Stimulated activated CD4-positive, alpha-beta T cell treated with anti-CD3 and anti-CD28 coated beads, TNF-alpha, amount 100 ng/mL, for 1 hour (primary cell): Measurements from ENCODE around the gene P2RY4.
"Not testable (repeated sequence)": the region's sequence is repeated elsewhere in the genome, so short reads cannot be mapped to it uniquely, and the experiment has no call there.

ENCODE experiments used
- DNase-seq, 3 donors: peaks; one replicate each; pipeline ENCODE4 v3.0.0-alpha.2; 2020; ENCODE audit warnings: low read depth in 3 of 3, low spot score in 1 of 3

The P2RY4 gene

GRCh38 chrX:70244881-70245280 lies 15.1 kb downstream of the P2RY4 start:
- no peak for DNase-seq

- DNase-seq: not testable (repeated sequence)
Measured at GRCh38 chrX:70243601-70244000, 16.4 kb downstream of the P2RY4 start.

DNA sequence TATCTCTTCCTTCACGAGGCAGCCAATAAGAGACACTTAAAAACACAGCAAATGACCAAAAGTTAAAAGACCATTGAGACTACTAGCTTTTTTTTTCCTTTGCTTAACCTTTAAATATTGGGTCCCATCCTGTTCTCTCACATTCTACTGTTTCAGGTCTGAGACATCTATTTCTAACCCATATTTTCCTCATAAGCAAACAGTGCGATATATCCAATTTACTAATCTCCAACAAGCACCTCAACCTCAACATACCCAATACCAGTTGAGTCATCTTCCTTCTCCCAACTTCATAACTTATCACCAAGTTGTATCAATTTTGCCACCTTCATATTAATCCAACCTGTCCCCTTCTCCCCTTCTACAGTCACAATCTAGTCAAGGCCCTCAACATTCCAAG lies 18.5 kb downstream of the P2RY4 start:
- DNase-seq: no peak

GRCh38 chrX:70240751-70241150 lies 19.3 kb downstream of the P2RY4 start:
- DNase-seq: no peak

- DNase-seq: no peak
Measured at GRCh38 chrX:70234355-70234754, 25.6 kb downstream of the P2RY4 start, which contains the start of gene AWAT1. TSS of gene AWAT1 (plus strand) at chrX:70234655. CDS start at chrX:70234696, 41 bp downstream.

DNA sequence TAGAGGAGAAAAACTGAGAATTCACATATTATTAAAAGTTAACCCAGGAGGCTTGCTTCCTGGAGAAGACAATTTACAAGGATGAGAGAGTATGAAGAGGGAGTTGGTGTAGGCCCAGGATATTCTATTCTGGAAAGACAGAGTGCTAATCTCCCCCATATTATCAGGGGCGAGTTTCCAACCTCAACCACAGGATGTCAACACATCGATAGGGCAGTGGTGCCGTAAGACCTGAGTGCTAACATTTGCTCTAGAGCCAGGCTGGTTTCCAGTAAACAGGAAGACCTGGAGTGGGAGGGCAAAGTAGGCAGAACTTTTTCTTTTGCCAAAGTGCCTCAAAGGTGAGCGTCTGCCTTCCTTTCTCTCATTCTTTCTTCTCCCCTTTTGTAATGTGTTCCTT lies 28.3 kb downstream of the P2RY4 start:
- DNase-seq: no peak

DNA sequence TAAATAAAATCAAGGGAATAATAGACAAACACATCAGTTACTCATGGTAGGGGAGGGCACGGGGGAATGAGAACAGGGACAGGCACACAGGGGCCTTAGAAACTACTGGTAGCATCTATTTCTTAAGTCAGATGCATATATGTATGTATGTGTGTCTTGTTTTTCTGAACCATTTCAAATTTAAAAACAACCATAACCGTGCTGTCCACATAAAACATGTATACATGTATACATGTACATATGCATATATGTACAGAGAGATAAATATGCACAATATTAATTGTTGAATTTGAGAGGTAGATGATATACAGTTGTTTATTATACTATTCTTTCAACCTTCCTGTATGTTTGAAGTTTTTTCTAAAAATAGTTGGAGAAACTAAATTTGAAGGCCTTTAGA lies 33.3 kb downstream of the P2RY4 start:
- DNase-seq: no peak

DNA sequence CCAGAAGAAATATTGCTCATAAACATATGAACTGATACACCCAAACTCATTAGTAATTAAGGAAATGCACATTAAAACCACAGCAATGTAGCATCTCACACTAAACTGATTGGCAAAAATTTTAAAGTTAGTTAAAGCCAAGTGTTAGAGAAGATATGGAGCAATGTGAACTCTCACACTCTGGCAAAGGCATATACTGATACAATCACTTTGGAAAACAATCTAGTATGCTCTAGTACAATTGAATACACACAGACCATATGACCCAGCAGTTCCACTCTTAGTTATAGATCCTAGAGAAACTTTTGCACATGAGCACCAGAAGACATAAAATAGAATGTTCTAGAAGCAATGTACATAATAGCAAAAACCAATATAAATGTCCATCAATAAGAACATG lies 34.0 kb downstream of the P2RY4 start:
- no peak for DNase-seq

DNA sequence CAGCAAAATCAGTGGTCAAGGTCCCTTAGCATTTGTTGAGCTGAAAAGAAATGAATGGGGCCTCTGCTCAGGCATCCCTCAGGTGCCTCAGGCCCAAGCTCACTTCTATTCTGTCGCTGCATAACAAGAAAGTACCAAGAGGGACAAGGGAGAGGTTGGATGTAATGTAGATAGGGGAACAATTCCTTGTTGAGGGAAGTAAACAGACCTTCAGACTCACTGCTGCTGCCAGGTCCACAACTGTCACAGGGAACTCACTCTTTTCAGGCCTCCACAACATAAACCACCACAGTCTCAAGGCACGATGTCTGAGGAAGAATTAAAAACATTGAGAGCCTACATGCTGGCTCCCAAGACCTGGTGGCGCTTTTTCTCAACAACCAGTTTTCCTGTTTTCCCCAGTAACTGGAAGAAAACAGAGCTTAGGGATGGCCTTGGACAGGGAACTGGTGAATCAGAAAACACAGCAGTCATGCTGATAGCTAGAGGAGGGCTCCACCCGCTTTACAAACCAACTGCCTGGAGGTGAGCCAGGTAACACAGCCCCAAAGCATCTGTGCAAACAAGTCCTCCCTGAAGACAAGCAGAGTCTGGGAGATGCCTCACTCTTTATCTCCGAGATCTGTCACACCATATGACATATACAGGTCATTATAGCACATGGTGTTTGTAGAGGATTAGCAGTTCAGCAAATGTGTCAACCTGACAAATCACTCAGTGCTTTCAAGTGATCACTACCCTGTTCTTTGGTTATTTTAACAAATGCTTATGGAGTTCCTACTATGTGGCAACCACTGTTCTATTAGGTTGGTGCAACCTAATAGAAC lies 39.9 kb downstream of the P2RY4 start:
- DNase-seq: no peak

DNA sequence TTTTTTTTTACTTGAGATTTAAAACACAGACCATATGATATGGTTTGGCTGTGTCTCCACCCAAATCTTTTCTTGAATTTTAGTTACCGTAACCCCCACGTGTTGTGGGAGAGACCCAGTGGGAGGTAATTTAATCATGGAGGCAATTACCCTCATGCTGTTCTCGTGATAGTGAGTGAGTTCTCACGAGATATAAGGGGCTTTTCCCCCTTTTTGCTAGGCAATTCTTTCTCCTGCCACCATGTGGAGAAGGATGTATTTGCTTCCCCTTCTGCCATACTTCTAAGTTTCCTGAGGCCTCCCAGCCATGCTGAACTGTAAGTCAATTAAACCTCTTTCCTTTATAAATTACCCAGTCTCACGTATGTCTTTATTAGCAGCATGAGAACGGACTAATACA lies 50.4 kb downstream of the P2RY4 start:
- not testable (repeated sequence) for DNase-seq

DNA sequence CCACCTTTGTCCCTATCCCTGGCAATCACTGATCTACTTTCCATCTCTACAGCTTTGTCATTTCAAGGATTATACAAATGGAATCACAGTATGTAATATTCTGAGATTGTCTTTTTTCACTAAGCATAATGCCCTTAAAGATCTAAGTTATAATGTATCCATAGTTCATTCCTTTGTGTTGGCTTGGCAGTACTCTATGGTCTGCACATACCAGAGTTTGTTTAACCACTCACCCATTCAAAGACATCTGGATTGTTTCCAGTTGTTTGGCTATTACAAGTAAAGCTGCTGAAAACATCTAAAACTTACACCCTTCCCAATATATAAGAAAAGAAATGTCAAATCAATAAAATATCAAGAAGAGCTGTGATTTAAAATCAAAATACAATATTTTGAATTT lies 51.5 kb downstream of the P2RY4 start:
- DNase-seq: no peak
